CD4-positive, alpha-beta T cell treated with Interleukin-1 beta for 1 hour (primary cell): ENCODE data around the gene LIFR.
"Not testable (repeated sequence)": the region's sequence is repeated elsewhere in the genome, so short reads cannot be mapped to it uniquely, and the experiment has no call there.

Source experiments
- DNase-seq, 2 donors: peaks; one replicate each; pipeline ENCODE4 v3.0.0-alpha.2; 2020 to 2022

LIFR gene

DNA sequence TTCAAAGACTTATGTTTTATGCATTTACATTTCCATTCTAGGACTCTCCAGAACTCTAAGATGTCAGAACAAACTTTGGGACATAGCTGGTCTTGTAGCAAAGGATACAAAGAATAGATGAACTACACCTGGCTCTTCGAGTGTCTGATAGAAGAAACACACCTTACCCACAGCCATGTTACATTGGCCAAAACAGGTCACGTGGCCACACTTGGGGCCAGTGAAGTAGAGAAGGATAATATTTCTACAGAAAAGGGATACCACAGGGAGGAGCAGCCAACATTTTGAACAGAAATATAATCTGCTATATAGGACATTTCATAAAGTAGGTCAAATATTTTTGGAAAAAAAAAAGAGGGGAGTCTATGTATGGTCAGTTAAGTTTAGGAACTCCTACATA lies 22.7 kb upstream of the LIFR start:
- no peak for DNase-seq

- DNase-seq, result no peak
Measured at GRCh38 chr5:38576961-38577684, 20.7 kb upstream of the LIFR start.

GRCh38 chr5:38576442-38576841 lies 20.0 kb upstream of the LIFR start:
- DNase-seq, result no peak

- DNase-seq, result no peak
Measured at GRCh38 chr5:38575476-38575875, 19.0 kb upstream of the LIFR start.

DNA sequence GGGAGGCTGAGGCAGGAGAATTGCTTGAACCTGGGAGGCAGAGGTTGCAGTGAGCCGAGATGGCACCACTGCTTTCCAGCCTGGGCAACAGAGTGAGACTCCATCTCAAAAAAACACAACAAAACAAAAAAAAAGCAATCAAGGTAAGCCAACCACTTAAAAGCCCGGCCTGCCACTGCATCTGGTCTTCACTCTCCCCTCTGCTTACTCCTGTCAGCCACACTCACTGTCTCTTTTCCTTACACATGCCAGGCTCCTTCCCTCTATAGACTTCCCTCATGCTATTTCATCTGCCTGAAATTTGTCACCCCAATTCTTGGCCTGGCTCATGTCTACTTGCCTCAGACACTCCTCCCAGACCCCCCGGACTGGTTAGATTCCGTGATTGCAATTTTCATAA lies 17.6 kb upstream of the LIFR start:
- DNase-seq, result no peak

GRCh38 chr5:38573521-38573920 lies 17.1 kb upstream of the LIFR start:
- DNase-seq, result no peak

GRCh38 chr5:38569180-38569579 lies 12.7 kb upstream of the LIFR start:
- DNase-seq, result no peak

- not testable (repeated sequence) for DNase-seq
Measured at GRCh38 chr5:38567306-38567705, 10.9 kb upstream of the LIFR start.

GRCh38 chr5:38563624-38564023 lies 7.2 kb upstream of the LIFR start:
- DNase-seq, result no peak

DNA sequence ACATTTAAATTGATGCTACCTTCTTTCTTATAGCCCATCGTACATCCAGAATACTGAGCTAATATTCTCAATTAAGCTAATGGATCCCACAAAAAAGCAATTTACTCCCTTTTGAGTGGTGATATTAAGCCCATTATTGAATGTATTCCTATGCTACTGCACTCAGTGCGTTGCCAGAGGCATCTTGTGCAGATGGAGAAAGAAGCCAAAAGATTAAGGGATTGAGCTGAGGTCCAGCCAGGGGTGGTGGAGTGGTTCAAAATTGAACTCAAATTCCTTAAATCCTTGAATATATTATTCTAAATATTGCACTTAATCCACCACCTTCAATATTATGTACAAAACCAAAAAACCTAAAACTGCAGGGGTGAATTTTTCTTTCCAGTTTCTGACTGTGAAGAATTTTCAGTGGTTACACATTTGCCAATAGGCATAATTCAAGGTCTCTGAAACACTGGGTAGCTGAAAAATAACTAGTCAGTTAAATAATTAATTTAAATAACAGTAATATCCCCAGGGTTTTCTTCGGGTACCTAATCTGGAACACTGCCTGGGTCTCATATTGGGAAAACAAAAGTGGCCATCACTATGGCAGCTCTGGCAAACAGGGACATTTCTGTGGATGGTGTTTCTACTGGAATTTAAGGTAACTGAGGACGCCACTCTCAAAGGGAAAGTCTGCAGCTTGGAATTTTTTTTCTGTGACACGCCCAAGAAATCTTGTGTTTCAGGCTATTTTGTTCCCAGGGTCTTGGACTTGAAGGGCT lies 6.2 kb upstream of the LIFR start:
- DNase-seq, result no peak

DNA sequence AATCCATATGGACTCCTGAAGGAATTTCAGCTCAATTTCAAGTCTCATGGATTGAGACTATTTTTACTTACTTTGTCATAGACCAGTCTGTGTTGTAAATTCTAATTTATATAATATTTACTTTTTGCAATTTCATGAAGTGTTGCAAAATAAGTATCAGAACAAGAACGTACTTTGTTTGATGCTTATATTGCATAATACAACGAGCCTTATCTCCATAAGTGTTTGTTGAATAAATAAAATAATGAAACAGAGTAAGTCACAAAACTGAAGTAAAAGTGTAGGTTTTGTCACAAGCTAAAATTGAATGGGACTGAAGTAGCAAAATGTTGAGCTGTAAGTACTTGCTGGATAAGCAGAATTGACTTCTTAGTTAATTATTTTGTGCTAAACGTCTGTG lies 3.0 kb upstream of the LIFR start:
- DNase-seq, result no peak

- DNase-seq, result no peak
Measured at GRCh38 chr5:38557792-38558191, 1.3 kb upstream of the LIFR start.

DNA sequence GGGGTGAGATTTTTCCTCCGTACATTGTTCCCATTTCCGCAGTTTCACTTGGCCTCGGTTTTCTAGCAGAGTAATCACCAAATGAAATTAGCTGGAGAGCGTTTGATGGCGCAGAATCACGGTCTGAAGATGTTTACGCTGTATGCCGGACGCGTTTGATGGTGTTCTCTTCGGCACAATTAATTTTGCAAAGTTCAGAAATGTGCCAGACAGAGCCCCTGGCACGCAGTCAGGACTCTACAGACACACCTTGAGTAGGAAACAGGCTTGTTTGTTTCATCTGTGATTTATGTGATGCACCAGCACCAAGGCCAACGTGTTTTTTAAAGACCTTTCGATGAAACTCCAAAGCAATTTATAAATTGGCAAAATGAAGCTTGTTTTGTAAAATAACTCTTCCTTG lies 863 bp upstream of the LIFR start:
- DNase-seq, result no peak

- DNase-seq, result peak in 1 of 2 donors; percentile 1
Measured at GRCh38 chr5:38556088-38556598, 303 bp downstream of the LIFR start.

DNA sequence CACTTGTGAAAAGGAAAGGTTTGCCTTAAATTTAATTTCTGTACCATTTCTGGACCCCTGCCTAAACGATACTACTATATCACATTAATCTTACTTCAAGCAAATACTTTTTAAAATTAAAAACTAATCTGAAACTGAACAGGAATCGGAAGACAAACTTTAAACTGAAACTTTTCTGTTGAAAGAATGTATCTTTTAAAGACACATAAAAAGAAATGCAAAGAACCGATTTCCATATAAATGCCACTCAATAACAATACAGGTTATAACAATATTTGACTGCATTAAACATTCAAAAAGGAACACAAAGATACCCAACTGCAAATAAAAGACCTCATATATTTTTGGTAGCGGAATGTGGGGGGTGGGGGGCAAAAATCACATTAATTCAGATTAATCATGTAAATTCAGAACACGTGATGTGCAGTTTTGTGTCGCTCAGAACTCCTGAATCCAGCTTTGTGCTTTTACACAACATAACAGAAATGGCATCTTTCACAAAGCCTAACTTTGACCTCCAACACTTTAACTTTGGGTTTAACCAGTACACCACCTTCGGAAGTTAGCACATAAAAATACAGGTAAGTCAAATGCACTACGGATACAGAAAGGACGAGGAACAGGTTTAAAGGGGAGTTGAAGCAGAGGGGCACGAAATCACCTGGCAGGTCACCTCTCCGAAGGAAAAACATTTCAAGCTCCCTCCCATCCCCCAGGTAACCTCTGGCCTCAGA lies 925 bp downstream of the LIFR start:
- DNase-seq, result no peak

DNA sequence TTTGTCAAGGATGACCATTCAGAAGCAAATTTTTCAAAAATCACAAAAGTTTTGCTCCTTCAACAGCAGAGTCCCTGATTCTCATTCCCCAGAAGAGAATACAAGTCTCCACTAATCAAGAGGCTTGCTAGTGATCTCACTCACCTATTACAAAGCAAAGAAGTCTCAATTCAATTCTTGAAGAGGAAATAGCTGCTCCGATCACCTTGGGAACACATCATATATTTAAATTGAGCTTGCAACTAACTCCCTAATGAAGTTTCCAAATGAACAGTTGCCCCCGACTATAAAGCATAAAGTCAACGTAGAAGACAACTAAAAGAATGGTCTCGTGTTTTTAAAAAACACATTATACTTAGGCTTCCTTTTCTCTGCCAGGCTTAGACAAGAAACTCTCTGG lies 1.6 kb downstream of the LIFR start:
- DNase-seq, result no peak

- no peak for DNase-seq
Measured at GRCh38 chr5:38554403-38554802, 2.0 kb downstream of the LIFR start.

DNA sequence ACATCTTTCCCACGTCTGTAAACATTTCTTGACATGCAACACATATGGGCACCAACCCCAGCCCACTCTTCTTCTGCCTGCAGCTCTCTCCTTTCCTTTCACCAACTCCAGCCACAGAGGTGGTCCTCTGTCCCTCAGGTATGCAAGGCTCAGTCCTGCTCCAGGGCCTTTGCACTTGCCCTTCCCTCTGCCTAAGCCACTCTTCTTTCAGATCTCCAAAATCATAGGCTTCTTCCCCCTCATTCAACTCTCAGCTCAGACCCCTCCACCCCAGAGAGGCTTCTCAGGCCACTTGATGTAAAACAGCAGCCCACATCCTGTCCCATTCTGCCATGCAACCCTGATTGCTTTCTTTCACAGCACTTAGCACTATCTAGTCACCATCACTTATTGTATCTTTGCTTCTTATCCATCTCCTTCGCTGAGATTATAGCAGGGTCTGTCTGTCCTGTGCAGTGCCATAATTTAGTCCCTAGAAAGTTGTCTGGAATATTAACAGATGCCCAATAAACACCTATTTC lies 3.4 kb downstream of the LIFR start:
- DNase-seq, result no peak

DNA sequence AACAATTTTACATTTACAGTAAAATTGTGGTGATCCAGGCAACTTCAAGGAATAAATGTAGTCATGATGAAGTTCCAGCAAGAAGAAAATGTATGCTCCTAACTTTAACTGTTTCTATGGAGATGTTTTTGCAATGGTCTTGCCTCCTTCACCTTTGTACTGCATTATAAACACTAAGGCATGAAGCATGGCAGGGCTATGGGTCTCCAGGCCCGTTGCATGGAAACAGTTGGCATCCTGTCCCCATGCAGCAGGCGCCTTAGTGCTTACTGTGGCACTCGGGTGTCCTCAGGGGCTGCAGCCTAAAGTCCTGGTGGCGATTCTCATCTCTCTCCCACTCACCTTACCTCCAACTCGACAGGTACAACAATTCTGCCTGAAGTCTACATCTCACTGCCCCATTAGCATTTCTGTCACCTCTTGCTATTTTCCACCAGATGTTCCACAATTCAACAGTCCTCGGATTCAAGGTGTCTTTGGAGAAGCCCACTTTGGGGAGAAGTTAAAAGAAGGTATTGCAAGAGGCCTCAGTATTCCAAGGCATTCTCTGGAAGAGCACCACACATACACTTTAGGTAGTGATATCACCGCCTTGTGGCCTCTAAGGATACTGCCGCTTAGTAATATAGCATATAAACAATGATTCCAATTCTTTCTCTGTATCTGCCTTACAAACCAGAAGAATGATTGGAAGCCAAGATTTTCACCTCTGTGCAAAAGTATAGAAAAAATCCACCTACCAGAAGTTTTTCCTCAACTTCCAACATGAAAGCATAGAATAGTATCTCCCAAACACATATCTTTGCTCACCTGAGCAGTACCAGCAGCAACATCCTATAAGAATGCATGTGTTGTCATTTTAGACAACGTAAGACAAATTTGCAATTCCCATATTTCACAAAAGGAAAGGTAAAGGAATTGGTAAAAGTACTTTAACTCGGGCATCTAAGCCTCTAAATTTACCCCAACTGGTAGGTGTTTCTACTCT lies 5.1 kb downstream of the LIFR start:
- peak in 1 of 2 donors; percentile 4 for DNase-seq

GRCh38 chr5:38548064-38548759 lies 8.2 kb downstream of the LIFR start:
- no peak for DNase-seq

DNA sequence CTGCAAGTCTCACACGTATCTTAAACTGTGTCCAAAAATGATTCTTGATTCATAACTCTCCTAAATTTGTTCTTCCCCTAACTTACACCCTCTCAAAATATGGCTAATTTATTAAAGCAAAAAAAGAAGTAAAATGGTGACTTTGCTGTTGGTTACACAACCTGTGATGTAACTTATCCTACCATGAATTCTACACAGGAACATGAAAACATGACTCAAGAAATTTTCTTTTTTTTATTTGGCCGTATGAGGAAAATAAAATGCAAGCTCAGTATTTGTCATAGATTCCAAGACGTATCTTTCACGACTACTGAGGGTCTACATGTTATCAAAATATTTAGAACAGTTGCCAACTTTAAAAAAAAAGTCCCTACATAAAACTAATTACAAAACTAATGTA lies 9.2 kb downstream of the LIFR start:
- DNase-seq, result no peak
